Colon (tissue), 2 donors: ENCODE results near the gene DDAH1.
"Not testable (repeated sequence)": the region's sequence is repeated elsewhere in the genome, so short reads cannot be mapped to it uniquely, and the experiment has no call there.

Experiments used
- FAIRE-seq: peaks from 2 replicates; lab custom pipeline; 2012; peaks lifted over from hg19 to GRCh38; lab: Jason Lieb, UNC
- donor health status: control.
- donor health status: control.

Gene DDAH1

DNA sequence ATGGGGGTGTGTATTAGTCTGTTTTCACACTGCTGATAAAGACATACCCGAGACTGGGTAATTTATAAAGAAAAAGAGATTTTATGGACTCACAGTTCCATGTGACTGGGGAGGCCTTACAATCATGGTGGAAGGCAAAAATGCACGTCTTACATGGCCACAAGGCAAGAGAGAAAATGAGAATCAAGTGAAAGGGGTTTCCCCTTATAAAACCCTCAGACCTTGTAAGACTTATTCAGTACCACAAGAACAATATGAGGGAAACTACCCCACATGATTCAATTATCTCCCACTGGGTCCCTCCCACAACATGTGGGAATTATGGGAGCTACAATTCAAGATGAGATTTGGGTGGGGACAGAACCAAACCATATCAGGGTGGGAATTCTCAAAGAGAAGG is 5.2 kb upstream of the DDAH1 start:
- FAIRE-seq = not testable (repeated sequence)

- FAIRE-seq = no peak
These were observed 3.1 kb upstream of the DDAH1 start for GRCh38 chr1:85467929-85468540.

- no peak for FAIRE-seq
These were observed 2.1 kb upstream of the DDAH1 start for GRCh38 chr1:85467036-85467435.

- no peak for FAIRE-seq
These were observed 801 bp upstream of the DDAH1 start for GRCh38 chr1:85465786-85466134.

- FAIRE-seq = no peak
These were observed 361 bp downstream of the DDAH1 start for GRCh38 chr1:85464497-85465098.

- FAIRE-seq = no peak
These were observed 1.0 kb downstream of the DDAH1 start for GRCh38 chr1:85463731-85464496.

- FAIRE-seq = no peak
These were observed 1.9 kb downstream of the DDAH1 start for GRCh38 chr1:85462931-85463649.

DNA sequence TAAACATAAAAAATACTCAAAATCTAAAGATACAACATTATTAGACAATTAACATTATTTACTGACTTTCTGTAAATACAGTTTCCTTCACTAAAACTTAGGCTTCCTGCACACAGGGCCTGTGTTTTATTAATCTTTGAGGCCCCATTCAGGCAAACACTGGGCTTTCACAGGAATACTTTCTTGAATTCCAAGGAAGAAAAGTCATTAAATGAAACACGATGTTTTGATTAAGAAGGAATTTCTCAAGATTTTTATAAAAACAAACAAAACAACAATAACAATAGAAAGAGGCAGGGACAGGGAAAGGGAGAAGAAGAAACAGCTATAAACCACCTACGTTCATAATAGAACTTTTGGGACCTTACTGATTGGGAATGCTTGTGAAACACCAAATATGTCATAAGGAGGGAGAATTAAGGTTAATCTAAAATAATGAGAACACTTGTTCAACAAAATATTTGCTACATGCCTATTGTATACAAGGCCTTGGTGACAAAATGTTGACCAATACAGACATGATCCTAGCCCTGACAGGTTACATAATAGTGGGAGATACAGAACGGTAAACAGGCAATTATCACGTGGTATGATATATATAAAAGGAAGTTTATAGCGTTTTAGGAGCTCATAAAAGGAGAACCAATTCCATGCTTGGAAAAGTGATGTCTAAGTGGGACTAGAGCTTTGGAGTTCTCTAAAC is 3.6 kb downstream of the DDAH1 start:
- no peak for FAIRE-seq

- FAIRE-seq = peak; percentile 18
These were observed 4.3 kb downstream of the DDAH1 start for GRCh38 chr1:85460555-85461088.

GRCh38 chr1:85459290-85459689 is 5.7 kb downstream of the DDAH1 start:
- no peak for FAIRE-seq

DNA sequence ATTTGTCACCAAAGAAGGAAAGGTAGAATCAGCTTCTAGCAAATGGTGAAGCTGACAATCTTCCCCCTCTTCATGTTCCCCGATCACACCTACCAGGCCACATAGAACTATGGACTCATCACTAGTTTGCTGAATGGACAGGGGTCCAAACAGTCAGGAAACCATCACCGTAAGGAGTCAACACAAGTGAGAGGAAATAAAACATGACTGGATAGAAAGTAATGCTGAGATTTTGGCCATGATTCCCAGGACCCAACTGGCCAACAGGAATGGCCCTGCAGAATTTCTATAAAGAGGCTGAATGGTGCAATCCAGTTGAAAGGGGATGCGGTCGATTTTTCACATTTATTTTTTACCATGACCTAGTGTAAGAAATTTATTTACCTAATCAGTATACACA is 10.7 kb downstream of the DDAH1 start:
- FAIRE-seq = no peak

GRCh38 chr1:85453640-85454194 is 11.2 kb downstream of the DDAH1 start:
- no peak for FAIRE-seq

DNA sequence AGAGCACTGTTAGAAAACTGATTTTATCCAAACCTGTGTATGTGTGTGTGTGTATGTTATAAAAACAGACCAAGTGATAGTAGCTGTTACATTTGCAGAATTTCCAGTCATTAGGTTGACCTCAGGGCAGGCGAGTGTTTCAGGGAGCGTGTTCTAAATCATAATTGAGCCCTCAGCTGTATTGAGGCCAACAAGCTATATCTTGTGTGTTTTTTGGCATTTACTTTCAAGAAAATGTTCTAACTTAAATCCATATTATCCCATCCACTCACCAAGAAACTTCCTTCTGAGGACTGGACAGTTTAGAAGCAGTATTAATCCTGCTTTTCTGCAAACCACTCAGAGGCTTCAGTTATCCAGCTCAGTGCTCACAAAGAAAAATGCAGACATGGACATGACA is 12.0 kb downstream of the DDAH1 start:
- no peak for FAIRE-seq

DNA sequence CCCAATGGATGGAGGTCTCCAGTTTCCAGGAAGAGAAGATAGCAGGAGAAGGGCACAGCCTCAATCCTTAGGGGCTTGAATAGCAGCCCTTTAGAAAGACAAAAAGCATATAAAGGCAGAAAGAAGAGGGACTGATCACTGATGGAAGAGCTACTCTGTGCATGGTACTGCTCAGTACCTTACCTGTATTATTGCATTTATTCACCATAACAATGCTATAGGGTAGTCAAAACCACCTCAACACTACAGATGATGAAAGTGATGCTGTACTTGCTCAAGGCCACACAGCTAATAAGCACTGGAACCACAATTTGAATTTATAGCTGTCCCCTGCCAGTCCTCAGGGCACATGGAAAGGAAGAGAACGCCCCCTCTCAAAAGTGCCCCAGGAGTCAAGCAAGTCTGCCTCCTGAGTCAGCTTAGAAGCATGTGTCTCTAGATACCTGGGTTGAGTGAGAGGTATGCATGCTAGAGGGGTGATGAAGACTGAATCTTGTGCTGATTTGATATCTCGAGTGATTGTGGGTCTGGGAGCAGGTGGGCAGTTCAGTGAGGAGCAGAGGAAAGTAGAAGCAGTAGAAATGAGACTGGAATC is 13.6 kb downstream of the DDAH1 start:
- no peak for FAIRE-seq

DNA sequence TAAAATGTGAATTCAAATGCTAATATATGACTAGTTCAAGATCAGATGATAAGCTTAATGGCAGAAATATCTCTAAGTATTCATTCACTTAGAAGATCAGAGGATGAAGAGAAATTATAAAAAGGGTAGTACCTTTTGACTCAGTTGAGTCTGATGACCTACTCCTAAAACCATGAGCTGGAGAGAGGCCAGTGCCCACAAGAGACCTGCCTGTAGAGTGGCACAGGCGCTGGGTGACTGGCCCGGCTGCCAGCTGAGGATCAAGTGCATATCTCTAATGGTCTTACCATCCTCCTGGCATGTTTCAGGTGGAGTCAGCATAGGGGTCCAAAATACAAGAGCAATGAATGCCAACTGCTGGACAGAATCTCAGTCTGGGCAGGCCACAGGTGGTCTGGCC is 14.1 kb downstream of the DDAH1 start:
- FAIRE-seq = no peak

GRCh38 chr1:85449356-85449755 is 15.6 kb downstream of the DDAH1 start:
- no peak for FAIRE-seq

DNA sequence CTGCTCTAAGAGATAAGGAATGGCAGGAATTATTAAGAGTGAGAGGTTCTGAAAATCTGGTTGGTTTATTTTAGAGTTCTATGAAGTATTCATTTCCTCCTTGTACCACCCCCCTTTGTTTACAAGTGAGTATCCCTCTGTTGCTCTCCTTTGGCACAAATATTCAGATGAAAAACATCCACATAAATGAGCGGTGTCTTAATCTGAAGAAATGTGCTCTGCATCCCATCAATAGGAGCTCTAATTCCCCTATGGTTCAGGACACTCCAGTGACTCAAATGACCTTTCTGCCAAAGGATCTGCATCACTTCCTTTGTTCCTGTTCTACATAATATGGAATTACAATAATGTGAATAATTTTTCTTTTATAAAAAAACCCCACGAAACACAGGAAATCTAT is 16.6 kb downstream of the DDAH1 start:
- FAIRE-seq = no peak

GRCh38 chr1:85447006-85447943 is 17.7 kb downstream of the DDAH1 start:
- no peak for FAIRE-seq

GRCh38 chr1:85445906-85446305 is 19.1 kb downstream of the DDAH1 start:
- no peak for FAIRE-seq

DNA sequence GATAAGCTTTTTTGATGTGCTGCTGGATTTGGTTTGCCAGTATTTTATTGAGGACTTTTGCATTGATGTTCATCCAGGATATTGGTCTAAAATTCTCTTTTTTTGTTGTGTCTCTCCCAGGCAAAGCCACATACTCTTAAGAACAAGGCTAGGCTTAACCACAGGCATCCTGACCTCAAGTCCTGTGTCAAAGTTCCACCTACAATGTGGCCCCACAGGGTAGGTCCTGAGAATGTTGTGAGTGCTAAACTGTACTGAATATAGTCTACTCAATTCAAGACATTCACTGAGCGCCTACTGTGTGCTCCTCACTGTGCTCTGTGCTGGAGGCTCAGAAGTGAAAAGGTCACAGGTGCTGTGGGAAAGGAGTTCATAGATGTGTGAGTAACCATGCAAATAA is 20.6 kb downstream of the DDAH1 start:
- FAIRE-seq = no peak
